DMS53 treated with DMSO at 0.1 percent for 48 hours (cell line): ENCODE measurements around the gene BRDT.
"Not testable (repeated sequence)": the region's sequence is repeated elsewhere in the genome, so short reads cannot be mapped to it uniquely, and the experiment has no call there.

Source experiments
- DNase-seq: peaks from one replicate; lab custom pipeline; 2025; ENCODE audit not compliant: unreplicated experiment; lab: John Stamatoyannopoulos, UW

BRDT gene

DNA sequence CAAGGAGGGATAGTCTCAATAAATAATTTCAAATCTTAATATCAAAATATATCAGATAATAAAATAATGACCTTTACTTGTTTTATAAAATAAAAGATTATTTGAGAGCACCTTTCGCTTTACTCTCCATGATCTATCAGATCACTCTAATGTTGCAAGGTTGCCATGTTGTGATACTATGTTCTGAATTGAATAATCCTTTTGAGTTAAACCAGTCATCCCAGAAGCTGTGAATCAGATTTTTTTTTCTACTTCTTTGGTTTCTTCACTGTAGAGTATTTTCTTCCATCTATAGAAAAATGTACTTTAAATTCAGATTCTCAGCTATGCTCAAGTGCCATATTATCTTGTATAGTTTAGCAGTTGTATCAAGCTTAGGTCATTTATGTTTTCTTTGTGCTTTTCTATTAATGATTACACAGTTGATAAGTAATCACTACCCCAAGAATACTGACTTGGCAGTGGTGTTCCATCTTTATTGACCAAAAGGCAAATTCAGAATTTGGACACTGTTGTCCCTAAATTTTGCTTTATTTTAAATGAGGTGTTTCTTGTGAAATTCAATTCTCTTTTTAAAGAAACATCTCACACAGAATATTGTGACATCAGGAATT, 32.9 kb downstream of the BRDT start:
- no peak for DNase-seq

DNA sequence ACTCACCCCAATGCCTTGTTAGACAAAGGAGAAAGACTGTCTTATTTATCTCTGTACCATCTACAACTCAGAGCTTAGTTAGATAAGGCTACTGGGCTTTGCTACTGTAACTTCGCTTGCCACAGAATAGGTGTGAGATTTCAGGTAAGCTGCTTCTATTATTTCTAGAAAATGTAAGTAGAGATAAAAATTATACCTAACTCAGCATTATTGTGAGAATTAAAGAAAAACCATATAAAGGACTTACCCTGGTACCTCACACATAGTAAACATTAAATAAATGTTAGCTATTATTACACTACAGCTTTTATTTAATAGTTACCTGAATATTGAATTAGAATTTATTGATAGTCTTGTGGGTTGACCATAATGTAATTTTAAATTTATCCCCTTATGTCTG, 44.1 kb downstream of the BRDT start:
- no peak for DNase-seq

DNA sequence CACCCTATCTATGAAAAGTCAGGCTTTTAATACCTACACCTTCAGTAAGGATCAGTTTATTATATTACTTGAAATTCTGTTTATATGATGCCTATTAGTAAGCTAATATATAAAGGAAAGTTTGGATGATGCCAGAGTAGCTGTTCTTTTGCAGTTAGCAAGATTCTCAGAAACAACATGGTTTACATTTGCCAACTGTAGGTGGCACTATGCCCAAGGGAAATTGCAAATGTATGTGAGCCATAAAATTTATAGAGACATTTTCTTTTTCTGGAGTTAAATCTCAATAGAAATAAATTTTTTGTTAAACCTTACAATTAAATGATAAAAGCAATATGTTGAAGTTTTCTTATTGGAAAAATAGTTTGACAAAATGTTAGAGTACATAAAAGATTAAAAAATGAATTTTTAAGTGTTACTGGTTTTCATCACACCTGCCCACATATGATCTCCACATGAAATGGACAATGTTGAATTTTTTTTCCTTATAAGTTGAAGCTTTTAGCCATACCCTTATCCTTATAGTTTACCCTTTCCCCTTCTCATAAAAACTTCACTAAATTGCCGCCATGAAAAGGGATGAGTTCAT, 48.5 kb downstream of the BRDT start:
- DNase-seq, result peak; percentile 67

DNA sequence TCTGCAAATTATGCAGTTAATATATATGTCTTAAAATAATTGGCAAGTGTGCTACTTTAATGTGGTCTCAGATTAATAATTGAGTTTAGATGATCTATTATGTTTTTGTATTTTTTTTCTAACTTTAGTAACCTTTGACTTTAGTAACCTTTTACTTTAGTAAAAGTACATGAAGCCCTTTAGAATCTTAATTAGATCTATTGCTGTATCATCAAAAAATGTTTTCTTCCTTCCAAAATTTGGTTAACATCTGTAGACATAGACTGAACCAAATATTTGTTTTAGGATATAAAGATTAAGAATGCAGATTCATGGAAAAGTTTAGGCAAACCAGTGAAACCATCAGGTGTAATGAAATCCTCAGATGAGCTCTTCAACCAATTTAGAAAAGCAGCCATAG, 54.9 kb downstream of the BRDT start:
- DNase-seq, result no peak

DNA sequence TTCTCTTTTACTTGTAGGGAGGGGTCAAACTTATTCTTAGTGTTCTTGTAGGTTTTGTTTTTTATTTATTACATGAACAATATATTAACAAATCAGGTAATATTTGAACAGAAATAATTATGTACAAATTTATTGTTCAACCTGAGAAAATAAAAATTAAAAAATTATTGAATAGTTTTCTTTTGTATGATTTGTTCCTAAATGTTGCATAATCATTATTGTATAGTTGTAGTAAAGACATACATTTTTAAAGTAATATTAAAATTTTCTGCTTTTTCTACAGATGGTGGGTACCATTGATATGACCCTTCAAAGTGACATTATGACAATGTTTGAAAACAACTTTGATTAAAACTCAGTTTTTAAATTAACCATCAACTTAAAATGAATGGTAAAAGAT, 64.7 kb downstream of the BRDT start:
- no peak for DNase-seq

DNA sequence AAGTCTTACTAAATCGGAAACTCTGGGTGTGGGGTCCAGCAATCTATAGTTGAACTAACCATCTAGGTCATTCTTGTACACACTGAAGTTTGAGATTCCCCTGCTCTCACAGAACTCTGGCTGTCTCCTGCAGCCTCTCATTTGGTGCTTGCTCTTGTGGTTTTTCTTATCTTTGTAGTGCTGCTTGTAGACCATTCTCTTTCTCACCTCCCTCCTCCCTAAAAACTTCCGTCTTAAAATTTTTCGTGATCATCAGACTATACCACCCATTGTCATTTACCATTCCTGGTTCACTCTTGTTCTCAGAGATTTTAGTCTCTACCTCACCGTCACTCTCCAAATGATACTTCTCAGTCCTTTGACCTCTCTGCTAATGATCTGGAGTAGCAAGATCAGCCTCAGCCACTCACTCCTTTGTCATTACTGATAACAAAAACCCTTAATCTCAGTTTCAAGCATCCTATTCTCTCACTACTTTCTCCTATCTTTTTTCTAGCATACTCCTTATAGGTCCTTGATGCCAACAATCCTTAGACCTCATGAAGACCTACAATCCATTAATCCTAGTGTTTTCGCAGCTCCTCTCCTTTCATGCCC, 67.6 kb downstream of the BRDT start:
- no peak for DNase-seq

DNA sequence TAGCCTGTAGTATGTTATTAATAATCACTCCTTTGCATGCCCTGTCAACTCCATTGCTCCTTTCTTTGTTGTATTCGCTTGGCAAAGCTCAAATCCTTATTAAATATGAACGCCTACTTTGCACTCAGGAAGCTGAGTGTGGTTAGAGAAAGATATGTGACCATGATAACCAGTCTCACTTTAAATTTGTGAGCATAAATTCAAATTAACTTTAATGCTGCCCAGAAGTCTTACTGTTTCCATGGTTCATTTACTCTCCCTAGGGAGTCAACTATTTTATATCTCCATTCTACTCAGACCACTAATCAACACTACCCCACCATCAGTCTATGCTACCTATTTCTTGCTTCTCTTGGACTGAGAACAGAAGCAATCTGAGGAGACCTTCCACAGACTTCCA, 68.5 kb downstream of the BRDT start:
- DNase-seq, result no peak

DNA sequence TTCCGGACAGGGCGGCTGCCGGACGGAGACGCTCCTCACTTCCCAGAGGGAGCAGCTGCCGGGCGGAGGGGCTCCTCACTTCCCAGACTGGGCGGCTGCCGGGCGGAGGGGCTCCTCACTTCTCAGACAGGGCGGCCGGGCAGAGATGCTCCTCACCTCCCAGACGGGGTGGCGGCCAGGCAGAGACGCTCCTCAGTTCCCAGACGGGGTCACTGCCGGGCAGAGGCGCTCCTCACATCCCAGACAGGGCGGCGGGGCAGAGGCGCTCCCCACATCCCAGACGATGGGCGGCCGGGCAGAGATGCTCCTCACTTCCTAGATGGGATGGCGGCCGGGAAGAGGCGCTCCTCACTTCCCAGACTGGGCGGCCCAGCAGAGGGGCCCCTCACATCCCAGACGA, 76.8 kb downstream of the BRDT start:
- not testable (repeated sequence) for DNase-seq

DNA sequence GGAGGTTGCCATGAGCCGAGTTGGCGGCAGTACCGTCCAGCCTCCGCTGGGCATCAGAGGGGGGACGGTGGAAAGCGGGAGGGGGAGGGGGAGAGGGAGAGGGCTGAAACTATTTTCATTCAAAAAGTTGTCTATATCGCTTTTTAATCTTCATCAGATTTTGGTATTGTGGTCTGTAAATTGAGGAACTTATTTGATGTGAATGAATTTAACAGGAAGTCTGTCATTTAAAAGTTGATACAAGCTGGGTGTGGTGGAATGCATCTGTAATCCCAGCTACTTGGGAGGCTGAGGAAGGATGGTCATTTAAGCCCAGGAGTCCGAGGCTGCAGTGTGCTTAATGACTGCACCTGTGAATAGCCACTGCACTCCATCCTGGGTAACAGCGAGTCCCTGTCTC, 77.6 kb downstream of the BRDT start:
- DNase-seq, result no peak

DNA sequence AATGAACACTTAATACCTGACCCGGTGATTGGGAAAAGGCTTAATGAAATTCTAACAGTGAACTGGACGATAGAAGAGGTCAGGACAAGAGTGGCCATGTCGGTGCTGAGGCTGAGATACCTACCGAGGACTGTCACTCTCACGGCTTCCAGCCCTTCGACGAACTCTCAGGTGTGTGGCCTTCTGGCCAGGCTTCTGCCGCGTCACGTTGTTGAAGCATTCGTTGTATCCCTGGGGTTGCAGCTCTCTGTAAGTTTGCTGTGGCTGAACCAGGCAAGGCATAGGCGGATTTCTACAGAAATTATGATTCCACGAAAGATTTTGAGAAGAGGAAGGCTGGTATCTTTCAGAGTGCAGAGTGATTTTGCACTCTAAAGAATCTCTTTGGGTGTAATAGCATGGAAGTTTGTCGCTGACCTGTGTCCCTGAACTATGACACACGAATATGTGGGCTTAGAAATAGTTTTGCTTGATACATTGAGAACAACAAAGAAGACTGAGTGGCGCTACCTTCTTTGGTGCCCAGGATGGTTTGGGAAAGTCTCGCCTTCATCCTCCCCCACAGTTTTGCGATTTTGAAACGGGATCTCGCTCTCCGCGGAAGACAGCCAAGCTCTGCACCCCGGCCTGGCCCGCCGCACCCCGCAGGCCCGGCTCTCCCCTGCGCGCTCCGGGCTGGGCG, 80.2 kb downstream of the BRDT start:
- DNase-seq, result no peak

DNA sequence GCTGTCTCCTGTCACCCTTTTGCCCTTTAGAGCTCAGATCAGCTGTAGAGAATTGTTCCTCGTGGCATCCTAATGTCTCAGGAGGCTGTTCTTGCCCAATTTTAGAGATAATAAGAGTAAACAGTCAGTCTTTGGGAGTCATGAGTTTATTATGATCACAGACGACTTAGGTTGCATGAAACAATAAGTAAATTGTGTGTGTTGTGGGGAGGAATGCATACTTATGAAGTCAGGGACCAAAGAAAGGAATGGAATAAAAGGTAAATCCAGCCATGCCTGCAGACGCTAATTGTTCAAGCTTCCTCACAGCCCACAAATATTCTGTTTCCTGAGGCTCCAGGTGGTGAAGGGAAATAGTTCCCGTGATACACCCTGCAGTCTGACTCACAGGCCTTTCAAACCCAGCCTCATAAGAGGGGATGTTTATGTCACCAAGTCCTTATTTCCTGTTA, 81.5 kb downstream of the BRDT start:
- peak; percentile 94 for DNase-seq

DNA sequence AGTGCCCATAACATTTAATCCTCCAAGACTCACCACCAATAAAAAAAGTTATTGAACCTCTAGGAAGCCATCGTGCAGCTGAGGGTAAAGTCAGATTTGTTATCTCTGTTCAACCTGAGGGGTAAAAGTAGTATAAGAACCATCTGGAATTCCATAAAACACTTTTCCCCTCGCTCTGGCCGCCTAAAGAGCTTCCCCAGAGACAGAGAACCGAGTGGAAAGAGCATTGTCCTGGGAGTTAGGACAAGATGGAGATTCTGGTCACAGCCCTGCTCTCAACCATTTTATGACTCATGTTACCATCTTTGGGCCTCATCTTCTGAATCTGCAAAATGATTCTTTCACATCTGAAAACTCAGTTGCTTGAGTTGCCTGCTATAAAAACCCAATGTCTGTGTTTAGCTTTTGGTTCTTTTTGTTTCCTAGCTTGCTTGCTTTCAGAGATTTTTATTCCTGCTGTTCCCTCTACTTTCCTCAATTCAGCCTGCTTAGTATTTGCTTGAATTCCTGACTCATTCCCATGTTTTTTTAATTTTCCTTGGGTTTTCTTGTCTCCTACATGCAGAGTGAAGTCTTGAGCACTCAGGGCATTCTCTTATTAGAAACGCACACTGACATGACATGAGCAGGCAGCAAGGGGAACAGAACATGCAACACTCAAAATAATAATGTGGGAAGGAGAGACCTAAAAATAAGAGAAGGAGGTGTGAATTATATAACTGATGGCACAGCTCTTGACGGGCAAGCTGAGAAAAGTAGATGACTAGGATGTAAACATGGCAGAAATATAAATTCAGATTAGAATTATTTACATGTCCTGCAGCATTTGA, 82.3 kb downstream of the BRDT start:
- DNase-seq, result no peak

DNA sequence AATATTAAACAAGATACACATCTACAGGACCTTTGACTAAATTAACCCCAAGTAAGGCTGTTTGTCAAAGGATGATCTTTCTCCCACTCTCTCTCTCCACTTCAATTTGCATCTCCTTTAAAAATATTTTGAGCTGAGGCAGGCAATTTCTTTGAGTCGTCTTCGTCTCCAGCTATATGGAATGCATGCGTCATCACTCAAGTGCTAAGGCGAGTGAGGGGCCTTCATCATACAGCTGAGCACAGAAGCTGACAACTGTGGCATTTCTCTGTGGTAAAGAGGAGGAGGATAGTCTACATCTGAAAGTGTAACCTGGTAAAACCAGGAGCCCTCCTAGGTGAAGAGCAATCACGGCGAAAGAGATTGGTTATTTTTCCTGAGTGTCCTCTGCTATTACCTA, 88.2 kb downstream of the BRDT start:
- no peak for DNase-seq

DNA sequence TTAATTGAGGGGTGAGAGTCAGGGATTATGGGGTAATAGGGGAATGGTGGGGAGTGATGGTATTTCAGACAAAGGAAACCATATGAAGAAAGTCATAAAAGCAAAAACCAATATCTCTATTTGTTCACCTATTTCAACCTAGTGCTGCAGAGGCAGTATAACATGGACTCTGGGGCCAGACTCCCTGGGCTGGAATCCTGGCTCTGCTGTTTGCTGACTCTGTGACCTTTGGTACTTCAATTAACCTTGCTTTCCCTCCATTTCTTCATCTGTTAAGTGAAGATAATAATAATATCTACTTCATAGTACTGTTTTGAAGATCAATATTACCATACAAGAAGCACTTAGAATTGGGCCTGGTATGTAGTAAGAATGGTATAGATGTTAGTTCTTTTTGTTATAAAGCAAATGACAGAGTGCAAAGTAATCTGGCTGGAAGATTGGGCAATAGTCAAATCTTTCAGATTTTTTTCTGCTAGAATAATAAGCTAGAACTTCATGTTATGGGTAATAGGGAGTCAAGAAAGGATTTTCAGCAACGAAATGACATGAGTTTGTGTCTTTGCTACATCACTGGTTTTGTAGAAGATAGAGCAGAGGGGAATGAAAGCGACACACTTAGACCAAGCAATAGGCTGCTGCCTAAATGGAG, 89.6 kb downstream of the BRDT start:
- DNase-seq, result no peak

DNA sequence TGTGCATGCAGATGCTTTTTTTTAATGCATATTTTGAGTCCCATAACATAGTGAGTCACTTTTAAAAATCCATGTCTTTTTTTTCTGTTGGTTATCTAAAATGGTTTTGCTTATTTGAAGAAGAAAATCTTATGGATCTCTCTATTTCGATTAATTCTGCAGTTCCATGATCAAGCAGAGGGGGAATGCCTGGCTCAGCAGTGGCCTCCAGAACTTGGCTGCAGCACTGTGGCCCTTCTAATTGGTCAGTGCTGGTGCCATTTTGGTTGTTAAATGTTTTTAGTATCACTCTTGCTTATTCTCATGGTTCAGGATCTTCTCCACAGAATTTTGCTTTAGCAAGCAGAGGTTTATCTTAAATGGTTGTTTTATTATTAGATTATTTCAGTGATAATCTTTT, 91.8 kb downstream of the BRDT start:
- no peak for DNase-seq

DNA sequence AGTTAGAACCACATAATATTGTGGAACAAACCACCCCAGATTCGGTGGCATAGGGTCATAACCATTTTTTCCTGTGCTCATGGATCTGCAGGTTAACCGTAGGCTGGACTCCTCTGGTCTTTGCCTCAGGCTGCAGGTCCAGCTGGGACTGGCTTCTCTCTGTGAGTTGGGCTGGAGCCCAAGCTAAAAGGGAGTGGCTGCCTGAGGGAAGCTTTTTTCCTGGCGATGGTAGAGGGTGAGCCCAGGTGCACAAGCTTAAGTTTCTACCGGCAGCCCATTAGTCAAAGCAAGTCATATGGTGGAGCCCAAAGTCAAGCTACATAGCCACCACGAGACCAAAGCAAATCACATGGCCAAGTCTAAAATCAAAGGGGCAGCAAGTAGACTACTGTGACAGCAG, 94.4 kb downstream of the BRDT start:
- DNase-seq, result no peak

DNA sequence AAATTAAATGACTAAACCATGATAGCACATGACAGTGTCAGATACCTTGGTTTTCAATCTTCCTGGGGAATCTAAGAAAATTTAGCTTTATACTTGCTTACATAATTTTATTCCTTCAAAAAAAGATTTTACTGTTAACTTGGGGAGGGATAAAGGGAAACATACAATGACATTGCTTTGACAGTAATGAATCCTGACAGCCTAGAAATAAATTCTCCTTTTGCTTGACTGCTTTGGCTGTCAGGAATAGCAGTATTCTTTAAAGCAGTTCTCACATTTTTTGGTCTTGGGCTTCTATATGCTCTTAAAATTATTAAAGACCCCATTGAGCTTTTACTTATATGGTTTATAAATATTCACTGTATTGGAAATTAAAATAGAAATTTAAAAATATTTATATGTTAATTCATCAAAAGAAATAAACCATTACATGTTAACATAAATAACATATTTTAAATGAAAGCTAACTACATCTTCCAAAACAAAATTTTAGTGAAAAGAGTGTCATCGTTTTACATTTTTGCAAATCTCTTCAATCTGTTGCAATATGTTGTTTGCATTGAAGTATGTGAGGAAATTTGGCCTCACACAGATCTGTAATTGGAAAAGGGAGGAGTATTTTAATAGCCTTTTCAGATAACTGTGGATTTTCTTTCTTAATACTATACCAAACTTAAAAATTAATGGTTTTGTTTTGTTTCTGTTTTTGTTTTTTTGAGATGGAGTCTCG, 96.7 kb downstream of the BRDT start:
- no peak for DNase-seq

DNA sequence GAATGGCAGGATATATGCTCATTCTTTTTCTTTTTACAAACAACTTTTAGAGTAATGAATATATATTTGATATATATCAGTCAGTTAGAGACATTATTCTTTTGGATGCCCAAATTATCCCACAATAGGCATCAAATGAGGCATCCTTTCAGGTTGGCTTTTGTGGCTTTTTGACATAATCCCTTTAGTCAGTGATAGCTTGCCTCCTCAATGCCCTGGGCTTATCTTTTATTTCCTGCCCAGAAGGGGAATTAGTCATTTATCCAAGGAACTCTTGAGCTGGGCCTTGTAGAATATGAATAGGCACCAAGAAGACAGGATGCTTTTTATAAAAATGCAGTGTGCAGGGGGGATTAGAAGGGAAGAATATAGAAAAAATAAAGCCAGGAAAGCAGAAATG, 102.7 kb downstream of the BRDT start:
- no peak for DNase-seq
